ENCODE data around the gene YY2.

DNA sequence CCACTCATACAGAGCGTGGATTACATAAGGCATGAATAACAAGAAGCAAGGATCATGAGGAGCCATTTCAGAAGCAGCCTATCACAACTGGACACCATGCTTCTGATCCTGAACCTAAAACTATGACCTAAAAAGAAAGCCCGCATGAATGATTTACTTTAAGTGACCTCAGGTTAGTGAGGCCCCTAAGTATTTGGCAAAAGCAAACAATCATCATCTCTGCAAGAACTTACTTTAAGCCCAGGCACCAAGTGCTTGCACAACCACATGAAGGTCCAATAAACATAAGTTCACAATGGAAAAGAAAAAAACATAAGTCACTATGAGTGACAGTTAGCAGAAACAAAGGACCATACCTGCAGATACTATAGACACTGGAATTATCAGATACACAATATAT is 24.3 kb upstream of the YY2 start:
- TF ChIP-seq POLR2AphosphoS5 (IDR thresholded peaks at IDR 0.05; ENCODE audit: low read depth, low read length) (no peak), POLR2A (IDR thresholded peaks at IDR 0.05; ENCODE audit: low read depth, low read length) (no peak)
